Small intestine (tissue), 7 donors: ENCODE measurements around the gene PI4KA. TPM values are rescaled to one million over a fixed set of nuclear protein-coding genes. Genes with fewer than 3 reads are reported as not detected.
"Not testable (repeated sequence)": the region's sequence is repeated elsewhere in the genome, so short reads cannot be mapped to it uniquely, and the experiment has no call there.

Experiments used
- DNase-seq, 2 donors: peaks; one replicate each; pipeline versions ENCODE4 v3.0.0 to v3.0.0-alpha.2; 2013
- FAIRE-seq: peaks from 2 replicates; lab custom pipeline; 2012; peaks lifted over from hg19 to GRCh38; lab: Jason Lieb, UNC
- H3K27ac ChIP-seq, 3 donors: one replicate each; pipeline ENCODE4 v1.5.1; 2013; ENCODE audit warnings: low read length in 2 of 3, mild to moderate bottlenecking in 2 of 3, control low read depth in 1 of 3, inconsistent platforms in 1 of 3, low read depth in 1 of 3, moderate library complexity in 1 of 3
- H3K27me3 ChIP-seq, 3 donors: one replicate each; pipeline ENCODE4 v1.6.1; 2013; ENCODE audit warnings: low read length in 3 of 3, inconsistent platforms in 1 of 3; ENCODE audit not compliant: control insufficient read depth in 3 of 3, insufficient read depth in 3 of 3
- H3K36me3 ChIP-seq, 3 donors: one replicate each; pipeline ENCODE4 v1.6.1; 2013; ENCODE audit warnings: low read length in 3 of 3, inconsistent platforms in 1 of 3, low read depth in 1 of 3, mild to moderate bottlenecking in 1 of 3, moderate library complexity in 1 of 3; ENCODE audit not compliant: control insufficient read depth in 3 of 3, insufficient read depth in 2 of 3
- H3K4me1 ChIP-seq, 3 donors: one replicate each; pipeline ENCODE4 v1.6.1; 2013; ENCODE audit warnings: low read length in 2 of 3, inconsistent platforms in 1 of 3, low read depth in 1 of 3, mild to moderate bottlenecking in 1 of 3, moderate library complexity in 1 of 3; ENCODE audit not compliant: control insufficient read depth in 3 of 3, insufficient read depth in 2 of 3
- H3K4me3 ChIP-seq, 3 donors: one replicate each; pipeline ENCODE4 v1.5.1; 2013; ENCODE audit warnings: low read length in 3 of 3, control low read depth in 1 of 3, inconsistent platforms in 1 of 3, low read depth in 1 of 3, mild to moderate bottlenecking in 1 of 3, moderate library complexity in 1 of 3
- H3K9me3 ChIP-seq, 2 donors: one replicate each; pipeline ENCODE4 v1.6.1; 2013; ENCODE audit warnings: low read depth in 1 of 2, low read length in 1 of 2; ENCODE audit not compliant: control insufficient read depth in 2 of 2, insufficient read depth in 1 of 2
- whole genome bisulfite sequencing, 3 donors: extraction: QIAGEN DNeasy Blood & Tissue Kit; methylation state at CpG; one replicate each; pipeline ENCODE4 v1.1.7; 2013; 5-methylcytosine and 5-hydroxymethylcytosine counted together
- polyA plus RNA-seq, 4 donors: library from polyadenylated mRNA; stranded (reverse) in 3 of 4; unstranded in 1 of 4; fragments of 200-250 nt in 3 of 4; fragments of 120-200 nt in 1 of 4; gene quantifications; one replicate each; pipeline versions ENCODE4 v1.2.1 to v1.2.3, GENCODE V29; 2013
- donor health status: healthy with polysubstance abuse.
- donor health status: control.
- donor health status: control.
- donor health status: Bipolar disorder and iron deficiency.
- donor health status: healthy.

PI4KA gene
- polyA plus RNA-seq, 4 donors, result 40.5 to 82.0 (median 45.8) TPM

DNA sequence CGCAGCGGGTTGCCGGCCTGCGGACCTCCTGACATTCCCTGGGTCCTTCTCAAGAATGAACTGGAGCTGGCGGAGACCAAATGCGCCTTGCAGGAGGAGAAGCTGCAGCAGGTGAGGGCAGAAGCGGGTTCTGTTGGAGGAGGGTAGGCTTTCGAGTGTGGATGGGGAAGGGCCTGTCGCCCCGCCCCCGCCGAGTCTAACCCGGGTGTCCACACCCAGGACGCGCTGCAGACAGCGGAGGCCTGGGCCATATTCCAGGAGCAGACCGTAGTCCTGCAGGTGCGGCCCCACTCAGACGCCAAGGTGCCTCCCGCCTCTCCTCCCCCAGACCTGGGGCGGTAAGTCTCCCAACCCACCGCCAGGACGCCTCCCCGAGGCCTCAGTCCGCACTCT lies 155.2 kb downstream of the PI4KA start:
- 0 to 2% methylated on average over 8 to 13 of the region's 25 CpGs; no CpG with 5 or more reads in 1 of the 3 donors for WGBS, 3 donors
- not testable (repeated sequence) for FAIRE-seq, H3K36me3 ChIP-seq, H3K27me3 ChIP-seq, H3K4me1 ChIP-seq, DNase-seq, H3K9me3 ChIP-seq, H3K27ac ChIP-seq
- H3K4me3 ChIP-seq, result peak overlapping the region in 1 of 3 donors; percentile 19

DNA sequence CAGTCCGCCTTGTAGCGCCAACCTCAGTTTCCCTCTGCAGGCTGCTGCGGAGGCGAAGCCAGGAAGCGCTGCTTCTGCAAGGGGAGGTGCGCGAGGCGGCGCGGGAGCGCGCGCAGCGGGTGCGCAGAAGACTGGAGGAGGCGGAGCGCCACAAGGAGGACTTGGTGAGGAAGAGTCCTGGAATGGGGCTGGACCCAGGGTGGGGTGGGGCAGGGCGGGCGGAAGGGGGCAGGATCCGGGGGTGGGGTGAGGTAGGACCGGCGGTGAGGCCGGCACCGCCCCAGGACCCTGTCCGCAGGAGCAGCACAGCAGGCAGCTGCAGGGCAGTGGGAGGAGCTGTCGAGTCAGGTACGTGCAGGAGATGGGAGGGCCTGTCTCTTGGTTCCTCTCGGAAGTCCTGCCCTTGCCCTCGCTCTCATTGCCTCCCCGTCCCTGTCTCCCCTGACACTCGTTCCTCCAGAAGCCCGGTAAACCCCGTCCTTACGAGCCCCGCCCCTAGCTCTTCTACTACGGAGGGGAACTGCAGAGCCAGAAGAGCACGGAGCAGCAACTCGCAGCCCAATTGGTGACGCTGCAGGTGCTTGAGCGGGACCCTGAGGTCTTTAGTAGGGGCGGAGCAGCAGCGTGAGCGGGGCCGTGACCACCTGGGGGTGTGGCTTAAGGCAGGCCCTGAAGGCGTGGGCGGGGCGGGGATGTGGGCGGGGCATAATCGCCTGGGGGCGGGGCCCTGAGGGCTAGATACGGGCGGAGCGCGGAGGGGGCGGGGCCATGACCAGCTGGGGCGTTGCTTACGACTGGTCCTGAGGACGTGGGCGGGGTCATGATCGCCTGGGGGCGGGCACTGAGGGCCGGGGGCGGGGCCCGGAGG lies 155.8 kb downstream of the PI4KA start:
- H3K27me3 ChIP-seq, FAIRE-seq, H3K36me3 ChIP-seq, H3K9me3 ChIP-seq, H3K4me1 ChIP-seq: not testable (repeated sequence)
- 0 to 1% (median 0%) methylated on average over 38 to 64 of the region's 64 CpGs for WGBS, 3 donors
- peak; percentile 93 to 94 for DNase-seq
- Histone ChIP-seq H3K27ac (peak overlapping the region; percentile 83 to 92 (median 91)), H3K4me3 (peak overlapping the region in 2 of 3 donors; percentile 19 to 51)

DNA sequence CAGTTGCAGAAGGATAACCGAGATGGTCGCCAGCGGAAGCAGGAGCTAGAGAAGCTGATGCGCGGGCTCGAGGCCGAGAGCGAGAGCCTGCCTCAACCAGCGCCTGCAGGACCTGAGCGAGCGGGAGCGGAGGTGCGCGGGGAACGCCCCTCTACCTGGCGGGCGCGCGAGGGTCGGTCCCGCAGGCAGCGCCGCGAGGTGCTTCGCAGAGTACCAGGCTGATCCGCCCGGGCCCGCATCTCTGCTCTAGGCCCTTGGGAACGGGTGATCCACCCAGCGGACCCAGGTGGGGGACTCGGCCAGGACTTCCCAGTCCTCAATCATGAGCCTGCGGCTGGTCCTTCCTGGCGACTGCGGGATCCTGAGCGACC lies 156.5 kb downstream of the PI4KA start:
- not testable (repeated sequence) for H3K36me3 ChIP-seq, H3K4me1 ChIP-seq, H3K9me3 ChIP-seq, DNase-seq, FAIRE-seq, H3K27me3 ChIP-seq
- WGBS, 3 donors, result 0 to 1% (median 0%) methylated on average over 11 to 31 of the region's 35 CpGs
- H3K27ac ChIP-seq, result peak overlapping the region in 2 of 3 donors; percentile 31 to 92
- H3K4me3 ChIP-seq, result peak overlapping the region in 2 of 3 donors; percentile 19 to 51

DNA sequence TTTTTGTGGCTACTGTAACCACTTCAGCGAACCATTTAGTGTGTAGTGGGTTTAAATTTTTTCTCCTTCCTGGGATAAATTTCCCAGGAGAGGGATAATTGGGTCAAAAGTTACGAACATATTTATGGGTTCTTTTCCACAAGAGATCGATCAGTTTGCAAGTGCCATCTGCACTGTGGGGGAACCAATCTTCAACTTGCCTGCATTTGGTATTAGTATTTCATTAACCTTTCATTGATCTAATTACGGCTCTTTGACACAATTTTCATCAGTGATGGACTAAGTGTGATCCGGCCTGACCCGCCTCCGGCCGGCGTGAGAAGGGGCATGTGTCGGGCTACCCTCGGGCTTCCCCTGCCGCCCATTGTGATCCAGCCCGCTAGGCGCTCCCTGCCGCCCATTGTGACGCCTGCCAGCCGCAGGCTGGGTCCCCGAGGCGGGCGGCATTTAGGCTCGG lies 156.9 kb downstream of the PI4KA start:
- WGBS, 3 donors, result 6 to 10% (median 6%) methylated on average over 12 to 18 of the region's 21 CpGs
- Histone ChIP-seq H3K4me3 (peak overlapping the region in 2 of 3 donors; percentile 19 to 51), H3K27ac (peak overlapping the region in 1 of 3 donors; percentile 45)

DNA sequence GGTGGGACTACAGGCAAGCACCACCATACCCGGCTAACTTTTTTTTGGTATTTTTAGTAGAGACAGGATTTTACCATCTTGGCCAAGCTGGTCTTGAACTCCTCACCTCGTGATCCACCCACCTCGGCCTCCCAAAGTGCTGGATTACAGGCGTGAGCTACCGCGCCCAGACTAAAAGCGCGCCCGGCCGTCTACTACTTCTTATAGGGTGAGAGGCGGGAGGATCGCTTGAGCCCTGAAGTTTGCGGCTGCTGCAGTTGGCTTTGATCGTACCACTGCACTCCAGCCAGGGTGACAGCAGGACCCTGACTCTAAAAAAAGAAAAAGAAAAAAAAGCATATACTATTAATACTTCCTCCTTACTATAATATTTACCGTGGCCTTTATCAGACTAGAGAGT lies 158.3 kb downstream of the PI4KA start:
- not testable (repeated sequence) for H3K36me3 ChIP-seq, H3K9me3 ChIP-seq, H3K4me3 ChIP-seq, H3K27ac ChIP-seq, H3K4me1 ChIP-seq, H3K27me3 ChIP-seq, DNase-seq, FAIRE-seq
- WGBS, 3 donors, result 81 to 92% (median 85%) methylated on average over 15 of the region's 15 CpGs

More for the DNA sequence above, 156.9 kb downstream of the PI4KA start:
- not testable (repeated sequence) for H3K27me3 ChIP-seq, H3K36me3 ChIP-seq, H3K4me1 ChIP-seq, H3K9me3 ChIP-seq, FAIRE-seq
- peak in 1 of 2 donors; percentile 14 for DNase-seq

DNA sequence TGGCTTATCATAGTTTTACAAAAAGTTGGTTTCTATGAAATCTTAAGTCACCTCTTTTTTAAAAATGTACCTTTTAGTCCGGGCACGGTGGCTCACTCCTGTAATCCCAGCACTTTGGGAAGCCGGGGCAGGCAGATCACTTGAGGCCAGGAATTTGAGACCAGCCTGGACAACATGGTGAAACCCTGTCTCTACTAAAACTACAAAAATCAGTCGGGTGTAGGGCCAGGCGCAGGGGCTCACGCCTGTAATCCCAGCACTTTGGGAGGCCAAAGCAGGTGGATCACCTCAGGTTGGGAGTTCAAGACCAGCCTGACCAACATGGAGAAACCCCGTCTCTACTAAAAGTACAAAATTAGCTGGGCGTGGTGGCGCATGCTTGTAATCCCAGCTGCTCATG lies 158.8 kb downstream of the PI4KA start:
- 85 to 93% (median 91%) methylated on average over 9 of the region's 9 CpGs for WGBS, 3 donors
- not testable (repeated sequence) for H3K27me3 ChIP-seq, H3K27ac ChIP-seq, DNase-seq, H3K4me3 ChIP-seq, H3K9me3 ChIP-seq, FAIRE-seq, H3K4me1 ChIP-seq, H3K36me3 ChIP-seq

DNA sequence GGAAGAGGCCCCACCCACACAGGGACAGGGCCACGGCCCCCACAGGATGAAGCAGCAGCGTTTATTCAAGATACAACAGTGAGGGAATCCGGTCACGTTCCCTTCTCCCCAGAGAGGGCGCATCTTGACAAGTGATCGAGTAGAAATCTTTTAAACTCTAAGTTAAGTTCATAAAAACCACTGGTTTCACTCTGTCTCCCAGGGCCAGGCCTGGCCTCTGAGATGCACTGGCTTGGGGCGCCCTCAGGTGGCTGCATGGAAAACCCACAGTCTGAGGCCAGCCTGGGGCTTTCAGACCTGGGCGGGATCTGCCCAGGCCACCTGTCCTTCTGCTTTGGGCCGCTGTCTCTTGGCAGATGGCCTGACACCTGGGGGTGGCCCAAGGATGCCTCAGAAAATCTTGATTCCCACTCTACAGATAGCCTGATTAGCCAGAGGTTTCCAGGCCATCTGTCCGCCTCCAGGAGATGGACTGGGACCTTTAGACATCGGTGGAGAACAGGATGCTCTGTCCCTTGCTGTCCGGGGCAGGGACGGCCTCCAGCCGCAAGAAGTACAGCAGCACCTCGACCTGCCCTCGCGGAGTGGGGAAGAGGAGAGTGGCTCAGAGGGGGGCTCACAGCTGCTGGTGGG lies 161.0 kb downstream of the PI4KA start:
- not testable (repeated sequence) for H3K27me3 ChIP-seq, H3K4me3 ChIP-seq, H3K36me3 ChIP-seq, FAIRE-seq, H3K9me3 ChIP-seq, H3K4me1 ChIP-seq
- WGBS, 3 donors, result 32 to 35% (median 35%) methylated on average over 10 to 16 of the region's 17 CpGs
- DNase-seq, result peak; percentile 52 to 80
- peak overlapping the region in 1 of 3 donors; percentile 38 for H3K27ac ChIP-seq

DNA sequence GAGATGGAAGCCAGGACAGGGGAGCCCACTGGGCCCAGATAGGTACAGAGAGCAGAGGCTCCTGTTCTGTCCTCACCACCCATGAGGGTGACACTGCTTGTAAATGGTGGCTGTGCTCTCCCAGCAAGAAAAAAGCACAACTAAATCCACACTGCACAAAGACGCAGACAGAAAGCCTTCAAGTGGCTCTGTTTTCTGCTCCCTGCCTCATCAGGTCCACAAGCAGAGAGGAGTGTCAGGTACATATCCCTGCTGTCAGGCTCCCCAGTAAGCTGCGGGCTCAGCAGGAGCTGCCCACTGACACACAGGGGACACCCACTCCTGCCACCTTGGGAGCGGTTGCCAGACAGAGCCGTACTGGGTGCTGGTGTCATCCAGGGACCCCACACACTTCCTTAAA lies 162.6 kb downstream of the PI4KA start:
- not testable (repeated sequence) for H3K27me3 ChIP-seq, H3K36me3 ChIP-seq, DNase-seq, H3K4me3 ChIP-seq, H3K4me1 ChIP-seq, H3K9me3 ChIP-seq, H3K27ac ChIP-seq, FAIRE-seq
- WGBS, 3 donors, result 68 to 100% (median 72%) methylated on average over 2 to 3 of the region's 4 CpGs
